ENCODE data around the gene EGR4.

DNA sequence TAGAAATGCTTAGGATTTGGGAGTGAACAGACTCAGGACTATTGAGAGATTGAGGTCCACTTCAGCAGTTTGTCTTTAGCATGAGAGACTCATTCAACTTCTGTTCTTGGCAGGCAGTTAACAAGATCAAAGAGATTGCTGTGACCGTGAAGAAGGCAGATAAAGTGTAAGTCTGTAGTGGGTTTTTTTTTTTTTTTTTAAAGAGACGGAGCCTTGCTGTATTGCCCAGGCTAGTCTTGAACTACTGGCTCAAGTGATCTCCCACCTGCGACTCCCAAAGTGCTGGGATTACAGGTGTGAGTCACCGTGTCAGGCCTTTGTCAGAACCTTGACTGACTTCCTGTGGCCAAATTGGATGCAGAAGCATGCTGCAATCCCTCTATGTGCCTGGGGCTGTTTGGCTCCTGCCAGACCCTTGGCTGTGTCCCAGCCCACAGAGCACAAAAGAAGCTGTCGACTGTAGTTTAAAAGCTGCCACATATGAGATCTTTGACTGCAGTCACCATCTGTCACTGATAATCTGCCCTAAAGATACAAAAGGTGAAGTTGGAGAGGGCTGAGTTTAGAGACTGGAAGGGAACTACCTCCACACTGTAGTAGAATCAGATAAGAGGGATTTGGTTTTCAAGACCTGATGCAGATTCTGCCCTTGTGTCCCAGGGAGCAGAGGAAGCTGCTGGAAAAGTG, 49.3 kb downstream of the EGR4 start:
- TF ChIP-seq POLR2A (IDR thresholded peaks at IDR 0.05) (no peak), EP300 (IDR thresholded peaks at IDR 0.05) (no peak)
